ENCODE results near the gene UNC45A. TPM values are rescaled to one million over a fixed set of nuclear protein-coding genes. Genes with fewer than 3 reads are reported as not detected.

UNC45A gene
- total and polyA plus RNA-seq, 2 donors (not counting 1 experiment from before 2014, with no cell fraction given): 56.3 to 79.0 TPM

- H3K4me3 ChIP-seq (ENCODE audit: control extremely low read depth in 1 of 5, extremely low read depth in 1 of 5, insufficient read depth in 1 of 5, low read depth in 2 of 5, low read length in 4 of 5): no peak overlapping the region
- no peak overlapping the region for H3K4me3 Mint-ChIP-seq
- no peak overlapping the region for H3K27ac Mint-ChIP-seq
- no peak overlapping the region for H2AFZ ChIP-seq (ENCODE audit: insufficient read depth, low read depth, low read length, poor library complexity, severe bottlenecking)
- no peak overlapping the region for H3K27ac ChIP-seq (ENCODE audit: low read length in 2 of 2)
- DNase-seq: no peak
- peaks cover 38% of the 10 kb centered on the region for H3K4me1 Mint-ChIP-seq
- no peaks in the 10 kb centered on the region for H3K9me3 ChIP-seq (ENCODE audit: control extremely low read depth in 1 of 3, control insufficient read depth in 2 of 3, insufficient read depth in 1 of 3, low read length in 2 of 3)
- WGBS (ENCODE audit: insufficient coverage): 91% methylated on average over 6 of the region's 6 CpGs
- H3K9me3 Mint-ChIP-seq (ENCODE audit: insufficient read depth): no peaks in the 10 kb centered on the region
- H3K4me1 ChIP-seq (ENCODE audit: control insufficient read depth in 2 of 2, insufficient read depth in 2 of 2, low read length in 2 of 2): peaks cover 18 to 38% of the 10 kb centered on the region in 2 donors
- ChIA-PET POLR2A (no interaction called here), CTCF (no interaction called here)
- TF ChIP-seq EZH2 (IDR thresholded peaks at IDR 0.05; ENCODE audit: borderline replicate concordance, insufficient read depth, low read depth, low read length, poor library complexity, severe bottlenecking) (no peak), CTCF (IDR thresholded peaks at IDR 0.05) (no peak)
- no peaks in the 10 kb centered on the region for H4K20me1 ChIP-seq (ENCODE audit: control insufficient read depth, insufficient read depth, low read length, poor library complexity, severe bottlenecking)
- H3K9ac ChIP-seq (ENCODE audit: low read length): no peak overlapping the region
- H3K36me3 ChIP-seq (replicated peaks in 1 of 2; ENCODE audit: control extremely low read depth in 1 of 2, control insufficient read depth in 1 of 2, extremely low read depth in 1 of 2, insufficient read depth in 2 of 2, low read length in 1 of 2): no peaks in the 10 kb centered on the region
- no peaks in the 10 kb centered on the region for H3K27me3 ChIP-seq (replicated peaks in 1 of 4; ENCODE audit: control extremely low read depth in 1 of 4, control insufficient read depth in 3 of 4, insufficient read depth in 4 of 4, low read length in 3 of 4)
- ATAC-seq (ENCODE audit: low read depth): no peak
- H3K79me2 ChIP-seq (ENCODE audit: control insufficient read depth, insufficient read depth, low read length): peaks cover 52% of the 10 kb centered on the region
- H3K4me2 ChIP-seq (replicated peaks; ENCODE audit: low read depth, low read length, poor library complexity, severe bottlenecking): no peak overlapping the region
- no peaks in the 10 kb centered on the region for H3K27me3 Mint-ChIP-seq
- intact Hi-C loops (cut with micrococcal nuclease): no loop called here
These were observed 56.7 kb downstream of the UNC45A start for GRCh38 chr15:90991587-90992285.

GRCh38 chr15:90994059-90994416 is 59.0 kb downstream of the UNC45A start:
- H3K27ac ChIP-seq (ENCODE audit: low read length in 2 of 2): peak overlapping the region; percentile 81 to 90
- Mint-ChIP-seq H3K4me1 (peaks cover 20% of the 10 kb centered on the region), H3K27me3 (no peaks in the 10 kb centered on the region), H3K27ac (peak overlapping the region; percentile 96), H3K9me3 (ENCODE audit: insufficient read depth) (no peaks in the 10 kb centered on the region), H3K4me3 (peak overlapping the region; percentile 99)
- H3K4me2 ChIP-seq (replicated peaks; ENCODE audit: low read depth, low read length, poor library complexity, severe bottlenecking): peak overlapping the region; percentile 77
- intact Hi-C loops (cut with micrococcal nuclease): loop anchor here (1.0 to 2.0 kb wide), 3 partner anchors 29 to 59 kb away; partner anchors contain the start of genes RCCD1, UNC45A and VPS33B
- peak overlapping the region; percentile 99 for H2AFZ ChIP-seq (ENCODE audit: insufficient read depth, low read depth, low read length, poor library complexity, severe bottlenecking)
- ATAC-seq (ENCODE audit: low read depth) (peak; percentile 9), DNase-seq (no peak)
- ChIA-PET CTCF (interaction anchor here (0.7 kb wide), 1 partner anchor 13 kb away, joined by 3 read pairs; no protein-coding TSS in a partner anchor), POLR2A (interaction anchor here (0.6 kb wide), 1 partner anchor 40 kb away, joined by 12 read pairs; no protein-coding TSS in a partner anchor)
- peaks cover 33% of the 10 kb centered on the region for H3K79me2 ChIP-seq (ENCODE audit: control insufficient read depth, insufficient read depth, low read length)
- H3K9me3 ChIP-seq (ENCODE audit: control extremely low read depth in 1 of 3, control insufficient read depth in 2 of 3, insufficient read depth in 1 of 3, low read length in 2 of 3): no peaks in the 10 kb centered on the region
- peaks cover 10 to 18% of the 10 kb centered on the region in 2 donors for H3K4me1 ChIP-seq (ENCODE audit: control insufficient read depth in 2 of 2, insufficient read depth in 2 of 2, low read length in 2 of 2)
- H4K20me1 ChIP-seq (ENCODE audit: control insufficient read depth, insufficient read depth, low read length, poor library complexity, severe bottlenecking): no peaks in the 10 kb centered on the region
- peaks cover 2 to 8% of the 10 kb centered on the region in 2 experiments for H3K36me3 ChIP-seq (replicated peaks in 1 of 2; ENCODE audit: control extremely low read depth in 1 of 2, control insufficient read depth in 1 of 2, extremely low read depth in 1 of 2, insufficient read depth in 2 of 2, low read length in 1 of 2)
- H3K27me3 ChIP-seq (replicated peaks in 1 of 4; ENCODE audit: control extremely low read depth in 1 of 4, control insufficient read depth in 3 of 4, insufficient read depth in 4 of 4, low read length in 3 of 4): no peaks in the 10 kb centered on the region
- peak overlapping the region; percentile 94 for H3K9ac ChIP-seq (ENCODE audit: low read length)
- no peak for TF ChIP-seq EZH2 (IDR thresholded peaks at IDR 0.05; ENCODE audit: borderline replicate concordance, insufficient read depth, low read depth, low read length, poor library complexity, severe bottlenecking)
- TF ChIP-seq CTCF (IDR thresholded peaks at IDR 0.05): no peak
- H3K4me3 ChIP-seq (ENCODE audit: control extremely low read depth in 1 of 5, extremely low read depth in 1 of 5, insufficient read depth in 1 of 5, low read depth in 2 of 5, low read length in 4 of 5): peak overlapping the region; percentile 34 to 93 (median 82)
- WGBS (ENCODE audit: insufficient coverage): 0% methylated on average over 50 of the region's 50 CpGs
